H9 (cell line): ENCODE results near the gene XPC. TPM values are rescaled to one million over a fixed set of nuclear protein-coding genes. Genes with fewer than 3 reads are reported as not detected.

ENCODE experiments used
- DNase-seq: peaks from one replicate; pipeline ENCODE4 v3.0.0-alpha.2; 2017
- H2AFZ ChIP-seq: one replicate; pipeline ENCODE4 v1.6.1; 2013; ENCODE audit warnings: mild to moderate bottlenecking, low read length, control low read depth, moderate library complexity
- H2AK5ac ChIP-seq: 2 replicates; pipeline ENCODE4 v1.6.1; 2013; ENCODE audit warnings: low read length, control low read depth, mixed read lengths; ENCODE audit not compliant: insufficient read length
- H2BK120ac ChIP-seq: one replicate; pipeline ENCODE4 v1.6.1; 2013; ENCODE audit warnings: low read depth, mild to moderate bottlenecking, low read length, control low read depth, inconsistent platforms; ENCODE audit not compliant: poor library complexity, severe bottlenecking
- H2BK12ac ChIP-seq: 2 replicates; pipeline ENCODE4 v1.6.1; 2013; ENCODE audit warnings: low read length, control low read depth, mixed read lengths, low read depth; ENCODE audit not compliant: insufficient read length
- H2BK15ac ChIP-seq: 2 replicates; pipeline ENCODE4 v1.6.1; 2013; ENCODE audit warnings: low read depth, low read length, control low read depth
- H2BK20ac ChIP-seq: one replicate; pipeline ENCODE4 v1.6.1; 2013; ENCODE audit warnings: low read depth, mild to moderate bottlenecking, low read length, control low read depth, inconsistent platforms; ENCODE audit not compliant: poor library complexity, severe bottlenecking
- H2BK5ac ChIP-seq: 2 replicates; pipeline ENCODE4 v1.6.1; 2013; ENCODE audit warnings: low read length, control low read depth, mixed read lengths; ENCODE audit not compliant: insufficient read length
- H3K14ac ChIP-seq: 2 replicates; pipeline ENCODE4 v1.6.1; 2013; ENCODE audit warnings: low read length, control low read depth; ENCODE audit not compliant: insufficient read depth
- H3K18ac ChIP-seq: 2 replicates; pipeline ENCODE4 v1.6.1; 2013; ENCODE audit warnings: low read depth, mild to moderate bottlenecking, mixed read lengths, low read length, control low read depth; ENCODE audit not compliant: insufficient read length
- H3K23ac ChIP-seq: 2 replicates; pipeline ENCODE4 v1.6.1; 2013; ENCODE audit warnings: low read length, control low read depth, mixed read lengths, low read depth; ENCODE audit not compliant: insufficient read length
- H3K23me2 ChIP-seq: 2 replicates; pipeline ENCODE4 v1.6.1; 2013; ENCODE audit warnings: low read depth, mild to moderate bottlenecking, mixed read lengths, low read length, control low read depth; ENCODE audit not compliant: insufficient read length, poor library complexity, severe bottlenecking
- H3K27ac ChIP-seq: 2 replicates; pipeline ENCODE4 v1.5.1; 2013; ENCODE audit warnings: low read length, control low read depth, mixed read lengths, low read depth; ENCODE audit not compliant: insufficient read length
- H3K27me3 ChIP-seq: 2 replicates; pipeline ENCODE4 v1.6.1; 2013; ENCODE audit warnings: low read length, control low read depth, inconsistent platforms; ENCODE audit not compliant: insufficient read depth
- H3K4ac ChIP-seq: 2 replicates; pipeline ENCODE4 v1.6.1; 2013; ENCODE audit warnings: low read depth, mild to moderate bottlenecking, control low read depth, inconsistent platforms, low read length, moderate library complexity
- H3K4me1 ChIP-seq: 2 replicates; pipeline ENCODE4 v1.6.1; 2013; ENCODE audit warnings: low read length, control low read depth, inconsistent platforms; ENCODE audit not compliant: insufficient read depth
- H3K4me2 ChIP-seq: 2 replicates; pipeline ENCODE4 v1.6.1; 2013; ENCODE audit warnings: low read length, control low read depth, mixed read lengths; ENCODE audit not compliant: insufficient read length, insufficient read depth
- H3K56ac ChIP-seq: 2 replicates; pipeline ENCODE4 v1.6.1; 2013; ENCODE audit warnings: low read depth, mild to moderate bottlenecking, mixed read lengths, low read length, control low read depth; ENCODE audit not compliant: insufficient read length
- H3K79me1 ChIP-seq: 2 replicates; pipeline ENCODE4 v1.6.1; 2013; ENCODE audit warnings: low read depth, mild to moderate bottlenecking, moderate library complexity, low read length, control low read depth, inconsistent platforms; ENCODE audit not compliant: insufficient read depth, poor library complexity, severe bottlenecking
- H3K79me2 ChIP-seq: 2 replicates; pipeline ENCODE4 v1.6.1; 2013; ENCODE audit warnings: low read length, control low read depth, inconsistent platforms; ENCODE audit not compliant: insufficient read depth
- H3K9ac ChIP-seq: 2 replicates; pipeline ENCODE4 v1.6.1; 2013; ENCODE audit warnings: low read length, control low read depth, mixed read lengths; ENCODE audit not compliant: insufficient read length; ENCODE audit errors: extremely low read depth
- H3K9me3 ChIP-seq: one replicate; pipeline ENCODE4 v1.6.1; 2013; ENCODE audit warnings: low read depth, low read length, inconsistent platforms; ENCODE audit not compliant: control insufficient read depth
- H3T11ph ChIP-seq: one replicate; pipeline ENCODE4 v1.6.1; 2013; ENCODE audit warnings: mild to moderate bottlenecking, low read length, control low read depth, inconsistent platforms
- H4K20me1 ChIP-seq: one replicate; pipeline ENCODE4 v1.6.1; 2013; ENCODE audit not compliant: control insufficient read depth, insufficient read length, insufficient read depth
- H4K5ac ChIP-seq: 2 replicates; pipeline ENCODE4 v1.6.1; 2013; ENCODE audit warnings: low read depth, mild to moderate bottlenecking, mixed read lengths, low read length, control low read depth; ENCODE audit not compliant: insufficient read length
- H4K8ac ChIP-seq: replicated peaks from 2 replicates; pipeline ENCODE4 v1.6.1; 2013; ENCODE audit warnings: low read length, control low read depth, mixed read lengths, low read depth; ENCODE audit not compliant: insufficient read length
- H4K91ac ChIP-seq: 2 replicates; pipeline ENCODE4 v1.6.1; 2013; ENCODE audit warnings: low read depth, mild to moderate bottlenecking, moderate library complexity, mixed read lengths, low read length, control low read depth; ENCODE audit not compliant: insufficient read length
- H3K27ac Mint-ChIP-seq, 3 experiments: 2 replicates in 2 of 3; 3 replicates in 1 of 3; pipeline ENCODE4 v1.8.0; 2020 to 2021; ENCODE audit warnings: mixed read lengths in 3 of 3, mild to moderate bottlenecking in 1 of 3, moderate library complexity in 1 of 3
- H3K27me3 Mint-ChIP-seq: 2 replicates; pipeline ENCODE4 v1.8.0; 2021; ENCODE audit warnings: low read depth, mild to moderate bottlenecking, moderate library complexity, mixed read lengths
- H3K36me3 Mint-ChIP-seq, 3 experiments: 2 replicates in 2 of 3; 3 replicates in 1 of 3; pipeline ENCODE4 v1.8.0; 2020 to 2021; ENCODE audit warnings: low read depth in 3 of 3, mixed read lengths in 3 of 3; ENCODE audit not compliant: insufficient read depth in 1 of 3
- H3K4me1 Mint-ChIP-seq, 2 experiments: 2 replicates each; pipeline ENCODE4 v1.8.0; 2020; ENCODE audit warnings: mixed read lengths in 2 of 2
- H3K4me3 Mint-ChIP-seq, 2 experiments: 2 replicates in 1 of 2; 3 replicates in 1 of 2; pipeline ENCODE4 v1.8.0; 2020 to 2021; ENCODE audit warnings: mild to moderate bottlenecking in 2 of 2, mixed read lengths in 2 of 2, moderate library complexity in 1 of 2
- H3K9me3 Mint-ChIP-seq, 2 experiments: 2 replicates in 1 of 2; 3 replicates in 1 of 2; pipeline ENCODE4 v1.8.0; 2020; ENCODE audit warnings: mild to moderate bottlenecking in 2 of 2, mixed read lengths in 2 of 2, moderate library complexity in 1 of 2
- WGBS: extraction: QIAGEN DNeasy Blood & Tissue Kit; methylation state at CpG from one replicate; pipeline ENCODE4 v1.1.7; 2013; ENCODE audit warnings: missing lambda C conversion rate, low lambda C conversion rate, mixed read lengths; ENCODE audit not compliant: insufficient read length; ENCODE audit errors: extremely low coverage; 5-methylcytosine and 5-hydroxymethylcytosine counted together
- total RNA-seq: library from RNA; stranded (reverse); gene quantifications from 2 replicates; pipeline ENCODE4 v1.2.1, GENCODE V29; 2021
- TF ChIP-seq, protein P1 (sequence below): fragments of 200-600 bp; sonication (generic); conservative IDR thresholded peaks from 3 replicates; pipeline ENCODE4 v1.8.0; 2021; ENCODE audit warnings: antibody characterized with exemption, mild to moderate bottlenecking

Gene XPC
- total RNA-seq, 1 experiment from 2014 or later, result 30.3 TPM

DNA sequence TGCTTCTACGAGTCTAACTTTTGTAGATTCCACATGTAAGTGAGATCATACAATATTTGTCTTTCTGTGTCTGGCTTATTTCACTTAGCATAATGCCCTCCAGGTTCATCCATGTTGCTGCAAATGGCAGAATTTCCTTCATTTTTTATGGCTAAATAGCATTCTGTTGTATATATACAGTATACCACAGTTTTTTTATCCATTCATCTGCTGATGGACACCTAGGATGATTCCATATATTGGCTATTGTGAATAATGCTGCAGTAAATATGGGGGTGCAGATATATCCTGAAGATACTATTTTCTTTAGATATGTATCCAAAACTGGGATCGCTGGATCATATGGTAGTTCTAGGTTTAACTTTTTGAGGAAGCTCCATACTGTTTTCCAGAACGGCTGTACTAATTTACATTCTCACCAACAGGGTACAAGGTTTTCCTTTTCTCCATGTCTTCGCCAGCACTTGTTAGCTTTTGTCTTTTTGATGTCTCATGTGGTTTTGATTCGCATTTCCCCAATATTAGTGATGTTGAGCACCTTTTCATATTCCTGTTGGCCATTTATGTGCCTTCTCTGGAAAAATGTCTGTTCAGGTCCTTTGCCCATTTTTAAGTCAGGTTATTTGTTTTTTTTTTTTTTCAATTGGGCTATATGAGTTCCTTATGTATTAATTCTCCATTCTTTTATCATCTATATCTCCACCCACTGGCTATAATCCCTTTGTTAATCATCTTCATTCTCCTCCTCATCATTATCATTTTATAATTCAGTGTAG is 80.6 kb downstream of the XPC start:
- H3T11ph ChIP-seq, result no peak overlapping the region
- no peak overlapping the region for H3K4ac ChIP-seq
- no peak overlapping the region for H3K18ac ChIP-seq
- H3K9ac ChIP-seq, result no peak overlapping the region
- no peaks in the 10 kb centered on the region for H3K79me1 ChIP-seq
- no peak overlapping the region for H3K4me3 Mint-ChIP-seq
- no peaks in the 10 kb centered on the region for H3K4me1 ChIP-seq
- H3K4me1 Mint-ChIP-seq, result no peaks in the 10 kb centered on the region
- H2BK20ac ChIP-seq, result no peak overlapping the region
- TF ChIP-seq, protein P1, sequence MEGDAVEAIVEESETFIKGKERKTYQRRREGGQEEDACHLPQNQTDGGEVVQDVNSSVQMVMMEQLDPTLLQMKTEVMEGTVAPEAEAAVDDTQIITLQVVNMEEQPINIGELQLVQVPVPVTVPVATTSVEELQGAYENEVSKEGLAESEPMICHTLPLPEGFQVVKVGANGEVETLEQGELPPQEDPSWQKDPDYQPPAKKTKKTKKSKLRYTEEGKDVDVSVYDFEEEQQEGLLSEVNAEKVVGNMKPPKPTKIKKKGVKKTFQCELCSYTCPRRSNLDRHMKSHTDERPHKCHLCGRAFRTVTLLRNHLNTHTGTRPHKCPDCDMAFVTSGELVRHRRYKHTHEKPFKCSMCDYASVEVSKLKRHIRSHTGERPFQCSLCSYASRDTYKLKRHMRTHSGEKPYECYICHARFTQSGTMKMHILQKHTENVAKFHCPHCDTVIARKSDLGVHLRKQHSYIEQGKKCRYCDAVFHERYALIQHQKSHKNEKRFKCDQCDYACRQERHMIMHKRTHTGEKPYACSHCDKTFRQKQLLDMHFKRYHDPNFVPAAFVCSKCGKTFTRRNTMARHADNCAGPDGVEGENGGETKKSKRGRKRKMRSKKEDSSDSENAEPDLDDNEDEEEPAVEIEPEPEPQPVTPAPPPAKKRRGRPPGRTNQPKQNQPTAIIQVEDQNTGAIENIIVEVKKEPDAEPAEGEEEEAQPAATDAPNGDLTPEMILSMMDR, result no peak
- H3K4me2 ChIP-seq, result no peak overlapping the region
- H2BK120ac ChIP-seq, result no peak overlapping the region
- H3K9me3 ChIP-seq, result no peaks in the 10 kb centered on the region
- no peak overlapping the region for H4K8ac ChIP-seq
- H3K27me3 ChIP-seq, result no peaks in the 10 kb centered on the region
- no peak overlapping the region for H3K27ac ChIP-seq
- H3K14ac ChIP-seq, result no peak overlapping the region
- no peaks in the 10 kb centered on the region for H4K20me1 ChIP-seq
- no peaks in the 10 kb centered on the region for H3K23me2 ChIP-seq
- no peak overlapping the region for H3K27ac Mint-ChIP-seq
- no peak overlapping the region for H4K5ac ChIP-seq
- H2BK15ac ChIP-seq, result no peak overlapping the region
- no CpG with 5 or more reads among the region's 5 CpGs for WGBS
- no peak overlapping the region for H2AFZ ChIP-seq
- peaks cover 4 to 25% of the 10 kb centered on the region in 2 experiments; a peak in 2 of 5 replicates for H3K9me3 Mint-ChIP-seq
- H4K91ac ChIP-seq, result no peak overlapping the region
- no peaks in the 10 kb centered on the region for H3K79me2 ChIP-seq
- no peak overlapping the region for H3K56ac ChIP-seq
- no peak overlapping the region for H3K23ac ChIP-seq
- H3K36me3 Mint-ChIP-seq, result no peaks in the 10 kb centered on the region
- no peak overlapping the region for H2BK12ac ChIP-seq
- no peak overlapping the region for H2AK5ac ChIP-seq
- H3K27me3 Mint-ChIP-seq, result peaks cover 6% of the 10 kb centered on the region
- no peak for DNase-seq
- no peak overlapping the region for H2BK5ac ChIP-seq
